GM18873 (cell line): Measurements from ENCODE around the gene GOLT1A.

ENCODE experiments used
- ATAC-seq: cut with Tn5 transposase; IDR thresholded peaks from one replicate; pipeline ENCODE4 v1.9.1; 2021; ENCODE audit warnings: mild to moderate bottlenecking, moderate library complexity, moderate number of reproducible peaks; ENCODE audit not compliant: unreplicated experiment, low FRiP score

GOLT1A gene

DNA sequence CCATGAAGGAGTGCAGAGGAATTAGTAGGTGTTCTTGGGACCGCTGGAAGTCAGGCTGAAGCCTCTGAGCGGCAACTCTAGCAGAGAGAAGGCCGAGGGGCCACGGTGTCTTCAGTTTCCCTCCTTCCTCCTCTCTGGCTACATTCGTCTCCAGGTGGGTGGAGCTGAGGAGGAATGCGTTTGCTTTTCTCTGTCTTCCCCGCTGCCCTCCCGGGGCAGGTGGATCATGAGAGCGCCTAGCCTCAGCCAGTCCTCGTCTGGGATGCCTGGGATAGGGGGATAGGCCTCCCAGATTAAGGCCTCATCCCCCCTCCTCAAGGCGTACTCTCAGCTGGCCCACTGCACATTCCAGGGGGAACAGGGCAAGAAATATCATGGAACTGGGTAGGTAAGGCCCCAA, 7.5 kb upstream of the GOLT1A start:
- ATAC-seq, result no peak

DNA sequence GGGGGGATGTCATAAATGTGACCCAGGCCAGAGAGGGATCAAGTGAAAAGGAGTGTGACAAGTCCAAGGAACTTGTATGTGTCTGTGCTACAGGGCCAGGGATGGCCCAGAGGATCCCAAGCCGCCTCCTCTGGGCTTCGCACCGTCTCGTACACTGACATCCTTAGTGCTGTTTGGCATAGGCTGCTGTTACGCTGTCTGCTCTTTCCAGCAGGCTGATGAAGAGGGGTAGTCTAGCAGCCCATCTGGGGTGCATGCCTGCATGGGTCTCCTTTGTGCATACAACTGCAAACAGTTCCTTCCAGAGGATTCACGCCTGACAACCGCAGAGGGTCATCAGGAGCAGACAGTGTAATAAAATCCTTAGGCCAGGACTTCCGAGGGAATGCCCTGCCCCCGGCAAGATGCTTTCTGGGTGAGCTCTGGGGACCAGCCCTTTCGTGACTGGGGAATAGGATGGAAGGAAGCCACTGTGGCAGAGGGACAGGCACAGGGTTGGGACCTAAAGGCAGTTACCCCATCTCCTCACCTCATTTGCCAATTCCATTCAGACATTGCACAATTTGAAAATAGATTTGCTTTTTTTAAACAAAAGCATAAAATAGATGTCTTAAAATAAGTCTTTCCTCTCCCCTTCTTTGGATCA, 6.3 kb upstream of the GOLT1A start:
- ATAC-seq, result no peak

DNA sequence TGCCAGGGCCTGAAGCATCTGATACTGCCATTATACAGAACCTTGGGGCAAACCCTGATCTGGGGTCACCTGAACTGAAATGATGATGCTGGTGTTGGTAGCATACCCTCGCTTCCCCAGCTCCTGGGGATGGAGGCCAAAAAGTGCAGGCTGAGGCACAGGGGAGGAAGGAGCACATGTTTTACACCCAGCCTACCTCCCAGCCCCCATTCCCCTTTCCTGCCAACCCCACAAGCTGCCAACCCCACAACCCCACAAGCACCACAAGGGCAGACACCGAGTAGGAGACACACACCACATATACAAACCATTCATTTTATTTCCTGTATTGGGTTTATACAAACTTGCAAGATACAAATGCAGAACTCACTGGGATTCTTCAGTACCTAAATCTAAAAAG, 4.8 kb upstream of the GOLT1A start:
- ATAC-seq, result no peak

DNA sequence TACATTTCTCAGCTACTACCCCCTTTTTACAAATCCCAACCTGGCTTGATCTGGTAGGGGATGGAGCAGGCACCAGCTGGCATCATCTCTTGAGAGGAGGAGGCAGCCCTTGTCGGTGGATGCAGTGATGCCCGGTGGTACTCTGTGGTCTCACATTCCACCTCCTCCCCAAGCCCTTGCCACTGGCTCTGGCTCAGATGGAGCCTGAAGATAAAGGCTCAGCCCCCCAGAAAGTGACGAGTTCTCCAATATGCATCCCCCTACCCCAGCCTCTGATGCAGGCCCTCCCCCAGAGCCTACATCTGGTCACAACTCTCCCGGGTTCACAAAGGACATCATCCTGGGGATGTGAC, 3.8 kb upstream of the GOLT1A start:
- no peak for ATAC-seq

DNA sequence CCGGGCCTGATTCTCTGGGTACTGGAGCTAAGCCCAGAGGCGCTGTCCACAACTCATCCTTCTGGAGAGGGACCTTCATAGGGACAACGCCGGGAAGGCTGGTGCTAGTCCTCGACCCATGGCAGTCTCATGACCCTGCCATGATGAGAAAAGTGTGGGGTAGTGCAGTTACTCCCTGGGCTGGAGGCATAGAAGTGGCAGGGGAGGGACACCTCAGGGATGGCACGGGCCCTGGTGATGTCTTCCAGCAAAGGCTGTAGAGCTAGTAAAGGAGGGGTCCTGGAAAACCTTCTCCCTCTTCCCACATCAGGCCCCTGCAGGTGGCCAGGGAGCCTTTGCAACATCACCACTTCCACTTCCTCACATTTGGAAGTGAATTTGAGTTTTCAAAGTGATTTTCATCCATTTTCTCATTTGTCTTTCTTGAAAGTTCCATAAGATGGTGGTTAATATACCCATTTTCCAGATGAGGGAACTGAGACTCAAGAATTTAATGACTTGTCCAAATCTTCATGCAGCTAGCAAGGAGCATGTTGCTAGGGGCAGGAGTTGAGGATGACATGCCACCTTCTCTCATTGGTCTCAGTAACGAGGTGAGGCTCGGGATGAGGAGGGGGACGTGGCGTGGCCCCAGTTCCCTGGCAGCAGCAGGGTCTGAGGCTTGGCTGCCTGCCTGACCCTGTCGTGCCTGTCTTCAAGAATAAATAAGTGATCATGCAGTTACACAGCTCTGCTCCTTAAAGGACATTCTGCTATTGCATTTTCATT, 3.3 kb upstream of the GOLT1A start:
- no peak for ATAC-seq

DNA sequence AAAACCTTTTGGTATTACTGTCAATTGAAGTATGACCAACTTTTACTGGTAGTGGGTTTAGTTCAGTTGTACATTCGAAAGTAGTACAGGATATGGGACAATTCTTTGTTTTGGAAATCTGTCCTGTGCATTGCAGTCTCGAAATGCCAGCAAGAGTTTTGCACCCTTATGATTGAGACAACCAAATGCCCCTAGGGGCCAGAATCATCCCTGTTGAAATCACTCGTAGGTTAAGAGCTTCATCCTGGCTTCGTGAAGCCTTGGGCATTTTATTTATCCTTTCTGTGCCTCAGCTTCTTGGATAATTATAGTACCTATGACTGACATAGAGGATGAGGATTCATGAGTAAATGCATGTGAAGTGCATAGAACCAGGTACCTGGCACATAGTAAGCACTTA, 2.4 kb upstream of the GOLT1A start:
- no peak for ATAC-seq

DNA sequence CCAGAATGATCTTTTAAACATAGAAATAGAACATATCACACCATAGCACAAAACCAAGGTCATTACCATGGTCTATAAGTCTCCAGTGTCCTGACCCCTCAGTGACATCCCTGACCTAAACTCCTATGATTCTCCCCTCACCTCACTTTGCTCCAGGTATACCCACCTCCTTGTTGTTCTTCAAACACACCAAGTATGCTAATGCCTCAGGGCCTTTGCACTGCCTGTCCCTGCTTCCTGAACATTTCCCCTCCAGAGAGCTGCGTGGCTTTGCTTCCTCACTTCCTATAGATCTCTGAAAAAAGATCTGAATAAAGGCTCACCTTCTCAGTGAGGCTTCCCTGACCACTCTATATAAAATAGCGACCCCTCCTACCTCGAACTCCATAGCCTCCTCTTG, 1.1 kb downstream of the GOLT1A start:
- no peak for ATAC-seq

DNA sequence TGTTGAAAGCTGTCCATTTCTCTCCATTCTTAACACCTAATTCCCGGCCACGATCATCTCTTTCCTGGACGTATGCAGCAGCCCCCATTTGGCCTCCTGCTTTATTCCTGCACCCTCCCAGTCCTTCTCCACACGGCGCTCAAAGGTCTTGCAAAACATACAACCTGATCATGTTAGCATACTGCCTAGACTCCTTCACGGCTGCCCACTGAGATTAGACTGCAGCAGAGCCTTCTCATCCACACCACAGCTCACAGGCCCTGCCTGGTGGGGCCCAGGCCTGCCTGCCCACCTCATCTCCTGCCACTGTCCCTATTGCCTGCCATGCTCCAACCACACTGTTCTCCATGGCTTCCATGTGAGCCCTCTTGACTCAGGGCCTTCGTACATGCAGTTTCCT, 2.7 kb downstream of the GOLT1A start:
- no peak for ATAC-seq

DNA sequence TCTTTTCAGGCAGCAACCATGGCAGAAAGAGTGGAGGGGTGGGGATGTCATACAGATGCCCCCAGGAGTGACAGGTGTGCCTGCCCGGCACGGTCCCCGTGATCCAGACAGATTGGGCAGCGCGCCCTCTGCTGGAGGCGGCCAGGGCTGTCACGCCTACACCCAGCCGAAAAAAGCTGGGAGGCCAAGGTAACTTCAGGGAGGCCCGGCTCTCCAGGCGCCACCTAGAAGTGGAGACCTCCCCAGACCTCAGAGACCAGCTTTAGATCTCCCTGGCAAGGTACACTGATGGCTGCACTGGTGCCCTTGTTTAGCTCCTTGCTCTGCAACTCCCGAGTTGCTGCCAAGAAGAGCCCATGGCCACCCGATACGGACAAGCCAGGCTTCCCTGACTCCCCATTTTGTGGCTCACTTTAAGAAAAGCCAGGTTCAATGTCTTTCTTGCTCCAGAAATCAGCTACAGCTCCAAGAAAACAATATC, 6.6 kb downstream of the GOLT1A start:
- ATAC-seq, result no peak

DNA sequence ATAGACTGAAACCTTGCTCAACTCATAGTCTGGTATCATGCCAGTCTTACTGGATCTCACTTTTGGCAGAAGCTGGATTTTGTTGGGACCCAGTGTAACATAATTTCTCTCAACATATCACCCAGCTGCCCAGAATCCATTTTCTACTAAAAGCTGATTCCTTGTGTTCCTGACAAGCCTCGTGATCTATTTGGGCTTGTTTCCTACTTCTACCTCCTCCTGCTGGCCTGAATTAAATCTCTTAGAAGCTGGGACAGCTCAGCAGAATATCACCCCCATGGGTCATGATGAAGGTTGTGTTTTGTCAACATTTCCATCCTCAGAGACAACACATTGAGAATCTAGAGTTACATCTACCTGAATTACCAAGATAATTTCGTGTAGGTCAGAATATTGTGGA, 7.7 kb downstream of the GOLT1A start:
- no peak for ATAC-seq

DNA sequence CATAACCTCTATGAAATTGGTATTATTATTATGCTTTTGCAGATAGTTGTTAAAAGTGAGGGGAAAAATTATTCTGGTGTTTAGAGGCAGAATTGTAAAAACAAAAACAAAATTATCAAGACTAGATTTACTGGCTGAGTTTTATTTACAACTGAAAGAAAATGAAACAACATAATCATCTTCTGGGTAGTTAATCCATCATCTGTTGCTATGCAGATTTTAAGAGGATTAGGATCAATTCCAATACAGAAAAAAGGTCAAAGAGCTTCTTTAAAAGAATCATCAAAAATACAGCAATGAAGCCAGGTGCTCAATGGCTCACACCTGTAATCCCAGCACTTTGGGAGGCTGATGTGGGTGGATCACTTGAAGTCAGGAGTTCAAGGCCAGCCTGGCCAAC, 8.3 kb downstream of the GOLT1A start:
- no peak for ATAC-seq

DNA sequence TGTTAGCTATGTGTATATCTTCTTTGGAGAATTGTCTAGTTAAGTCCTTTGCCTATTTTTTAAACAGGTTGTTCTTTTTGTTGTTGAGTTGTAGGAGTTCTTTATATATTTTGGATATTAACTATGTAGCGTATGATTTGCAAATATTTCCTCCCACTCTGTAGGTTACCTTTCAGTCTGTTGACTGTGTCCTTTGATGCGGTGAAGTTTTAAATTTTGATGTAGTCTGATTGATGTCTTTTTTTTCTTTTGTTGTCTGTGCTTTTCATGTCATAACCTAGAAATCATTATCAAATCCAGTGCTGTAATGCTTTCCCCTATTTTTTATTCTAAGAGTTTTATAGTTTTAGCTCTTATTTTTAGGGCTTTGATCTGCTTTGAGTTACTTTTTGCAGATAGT, 8.8 kb downstream of the GOLT1A start:
- no peak for ATAC-seq

DNA sequence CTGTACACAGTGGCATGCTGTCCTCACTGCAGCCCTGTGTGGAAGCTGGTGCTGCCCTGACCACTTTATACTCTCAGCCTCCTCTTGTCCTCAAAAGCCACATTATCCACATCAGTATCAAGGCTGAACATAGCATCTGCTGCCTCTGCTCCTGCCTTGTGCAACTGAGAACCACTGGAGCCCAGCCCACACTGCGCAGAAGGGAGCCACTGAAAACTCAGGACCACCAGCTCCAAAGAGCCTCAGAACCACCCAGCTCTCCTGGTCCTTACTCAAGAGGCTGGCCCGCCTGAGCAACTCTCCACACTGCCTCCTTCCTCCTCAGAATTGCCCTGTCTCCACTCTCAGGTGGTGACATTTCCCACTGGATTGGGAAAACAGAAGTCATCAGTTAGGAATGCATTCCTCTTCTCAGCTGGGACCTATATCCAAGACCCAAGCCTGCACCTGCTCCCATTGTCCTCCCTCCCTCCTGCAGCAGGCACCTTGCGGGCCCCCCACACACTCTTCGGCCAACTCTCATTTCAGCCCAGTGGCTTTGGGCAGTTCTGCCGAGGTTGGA, 10.5 kb downstream of the GOLT1A start:
- no peak for ATAC-seq

DNA sequence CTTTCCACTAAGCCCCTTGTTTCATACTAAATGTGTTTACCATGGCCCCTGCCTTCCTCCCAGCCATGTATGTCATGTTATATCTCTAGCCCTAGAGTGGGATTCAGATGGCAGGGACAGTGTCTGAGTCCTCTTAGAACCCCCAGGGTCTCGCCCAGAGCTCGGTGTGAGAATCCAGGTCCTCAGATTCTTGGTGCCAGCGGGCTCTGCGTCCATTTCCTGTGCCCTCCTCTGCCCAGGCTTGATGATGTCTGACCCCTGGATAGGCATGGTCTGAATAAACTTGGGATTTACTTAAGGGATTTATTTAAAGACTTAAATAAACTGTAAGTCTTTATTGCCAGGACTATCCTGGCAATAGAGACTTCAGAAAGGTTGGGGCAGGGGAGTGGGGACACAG, 11.3 kb downstream of the GOLT1A start:
- ATAC-seq, result no peak

DNA sequence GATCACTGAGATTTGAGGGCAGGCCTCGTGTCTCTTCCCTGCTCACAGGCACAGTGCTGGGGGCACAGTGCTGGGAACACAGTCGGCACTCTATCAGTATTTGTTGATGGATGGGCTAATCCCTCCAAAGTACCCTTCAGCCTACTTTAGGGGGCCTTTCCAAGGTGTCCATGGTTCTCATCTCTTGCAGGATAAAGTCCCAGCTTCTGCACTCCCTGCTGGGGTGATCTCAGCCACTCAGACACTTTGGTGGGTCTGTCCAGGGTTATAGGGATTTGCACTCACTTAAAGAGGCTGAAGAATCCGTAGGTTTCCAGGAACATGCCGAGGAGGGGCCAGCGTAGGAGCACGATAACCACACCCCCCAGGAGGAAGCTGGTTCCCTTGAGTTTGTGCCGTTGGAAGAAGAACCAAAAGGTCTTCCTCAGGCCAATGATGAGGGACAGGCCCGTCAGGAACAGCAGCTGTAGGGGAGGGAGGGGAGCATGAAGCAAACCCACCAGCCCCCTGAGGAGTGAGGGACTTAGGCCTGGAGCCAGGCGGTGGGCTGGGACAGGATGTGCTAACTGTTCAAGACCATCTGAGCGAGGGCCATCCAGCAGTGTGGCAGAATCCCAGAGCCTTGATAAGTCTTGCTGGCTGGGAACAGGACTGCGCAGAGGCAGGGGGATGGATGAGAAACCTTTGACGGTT, 12.3 kb downstream of the GOLT1A start:
- ATAC-seq, result no peak

DNA sequence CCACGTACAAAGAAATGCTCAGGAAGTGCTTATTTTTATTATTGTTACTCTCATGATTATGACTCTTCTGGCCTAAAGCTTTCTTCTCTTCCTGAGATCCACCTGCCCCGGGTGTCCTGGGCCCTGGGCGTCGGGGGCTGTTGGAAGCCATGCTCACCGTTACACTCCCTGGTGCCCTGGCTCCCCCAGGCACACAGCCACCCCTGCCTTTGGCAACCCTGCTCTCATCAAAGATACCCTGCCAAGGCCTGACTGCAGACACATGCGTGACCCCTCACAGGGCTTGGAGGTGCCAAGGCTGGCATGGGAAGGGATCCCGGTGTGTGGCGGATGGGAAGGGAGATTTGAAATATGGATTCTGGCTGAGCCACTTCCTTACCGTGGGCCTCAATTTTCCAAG, 14.2 kb downstream of the GOLT1A start:
- ATAC-seq, result no peak

DNA sequence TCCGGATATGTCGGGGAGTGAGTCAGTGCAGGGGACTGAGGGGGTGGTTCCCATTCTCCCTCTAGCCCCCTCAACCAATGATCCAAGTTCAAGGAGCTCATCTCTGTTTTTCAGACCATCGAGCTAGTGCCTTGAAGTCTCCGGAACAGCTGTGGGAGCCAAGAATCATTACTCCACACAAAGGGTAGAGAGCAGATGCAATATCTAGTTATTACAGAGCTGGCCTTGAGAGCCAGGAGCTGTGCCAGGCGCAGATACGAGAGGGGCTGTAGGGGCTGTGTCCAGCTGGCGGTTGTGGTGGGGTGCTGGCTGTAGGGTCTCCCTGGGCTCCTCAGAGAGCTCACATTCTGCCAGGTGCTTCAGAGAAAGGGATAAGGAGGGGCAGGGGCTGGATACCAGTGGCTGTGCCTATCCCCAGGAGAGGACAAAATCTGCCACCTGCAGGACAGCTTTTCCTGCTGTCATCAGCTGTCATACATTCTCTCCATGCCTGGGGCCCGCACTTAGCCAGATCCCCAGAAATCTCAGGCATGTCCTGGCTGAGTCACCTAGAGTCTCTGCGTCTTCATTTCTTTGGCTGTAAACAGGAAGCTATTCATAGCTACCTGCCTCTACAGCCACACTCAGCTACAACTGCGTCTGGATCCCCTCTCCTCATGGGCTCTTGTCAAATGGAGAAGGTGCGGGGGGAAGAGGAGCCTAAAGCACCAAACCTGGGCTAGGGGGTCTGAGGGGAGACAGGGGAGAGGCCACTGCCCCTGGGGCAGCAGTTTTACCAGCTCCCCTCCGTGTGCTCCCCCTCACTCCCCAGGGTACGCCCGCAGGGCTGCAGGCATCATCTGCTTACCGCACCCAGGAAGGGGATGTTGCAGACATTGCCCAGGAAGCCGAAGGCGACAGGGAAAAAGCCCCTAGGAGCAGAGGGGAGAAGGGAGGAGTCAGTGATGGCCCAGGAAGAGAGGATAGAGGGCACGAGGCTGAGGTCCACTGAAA, 15.1 kb downstream of the GOLT1A start:
- no peak for ATAC-seq

DNA sequence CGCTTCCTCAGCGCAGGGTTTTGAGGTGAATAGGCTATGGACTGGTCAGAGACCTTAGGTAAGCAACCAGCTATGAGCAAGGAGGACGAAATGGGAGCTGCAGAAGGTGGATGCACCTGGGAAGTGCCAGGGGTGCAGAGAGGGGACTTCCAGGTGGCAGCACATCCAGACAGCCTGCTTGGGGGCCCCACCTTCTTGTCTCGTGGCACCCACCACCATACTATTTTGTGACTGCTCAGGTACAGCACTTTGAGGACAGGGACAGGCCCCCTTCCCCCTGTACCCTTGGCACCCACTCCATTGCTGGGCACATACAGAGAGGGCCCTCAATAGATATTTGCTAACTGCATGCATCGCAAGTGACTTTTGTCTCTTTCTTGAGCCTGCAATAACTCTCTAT, 16.7 kb downstream of the GOLT1A start:
- no peak for ATAC-seq

DNA sequence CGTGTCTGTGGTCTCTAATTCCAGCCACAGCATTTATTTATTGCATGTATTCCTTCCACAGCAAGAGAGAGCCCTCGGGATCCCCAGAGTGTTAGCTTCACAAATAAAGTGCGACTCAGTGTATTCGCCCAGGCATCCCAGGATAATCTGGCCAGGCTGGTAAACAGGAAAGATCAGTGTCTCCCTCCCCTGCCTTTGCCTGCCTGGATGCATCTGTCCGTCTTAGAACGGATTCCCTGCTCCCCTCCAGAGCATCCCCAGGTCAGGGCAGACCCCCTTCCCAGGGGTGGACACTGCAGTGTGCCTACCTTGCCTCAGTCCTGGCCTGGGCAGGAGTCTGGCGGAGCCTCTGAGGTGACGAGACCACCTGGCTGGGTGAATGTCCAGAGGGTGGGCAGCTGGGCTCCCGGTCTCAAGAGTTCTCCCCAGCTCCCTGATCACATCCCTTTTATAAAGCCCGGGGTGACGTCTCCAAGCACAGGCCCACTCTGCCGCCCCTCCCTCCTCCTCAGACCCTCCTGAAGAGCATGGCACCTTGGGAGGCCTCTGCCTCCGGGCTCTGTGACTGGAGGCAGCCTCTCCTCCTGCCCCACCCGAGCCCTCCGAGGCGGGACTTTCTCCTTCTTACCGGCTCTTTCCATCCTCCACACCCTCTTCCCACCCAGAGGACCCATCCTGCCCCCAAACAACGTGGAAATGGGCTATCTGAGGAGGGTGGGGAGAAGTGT, 17.6 kb downstream of the GOLT1A start, which contains the start of gene KISS1:
KISS1 (minus strand) TSS at position 424 of the 728 bp plus-strand sequence. CDS start 3,615 bp downstream, outside the sequence.
- no peak for ATAC-seq
